Measurements from ENCODE around the gene C5orf34. TPM values are rescaled to one million over a fixed set of nuclear protein-coding genes. Genes with fewer than 3 reads are reported as not detected.

The C5orf34 gene
- total RNA-seq, 6 experiments from 2014 or later: 2.2 to 4.4 (median 3.8) TPM

- Mint-ChIP-seq H3K4me3 (no peak overlapping the region), H3K36me3 (ENCODE audit: low read depth) (peaks cover 28% of the 10 kb centered on the region), H3K27me3 (ENCODE audit: insufficient read depth) (peaks cover 4% of the 10 kb centered on the region), H3K4me1 (ENCODE audit: low read depth) (no peaks in the 10 kb centered on the region), H3K9me3 (no peaks in the 10 kb centered on the region), H3K27ac (no peak overlapping the region)
- TF ChIP-seq CTCF (IDR thresholded peaks at IDR 0.05): no peak
- no peak for DNase-seq
These were observed 33.4 kb upstream of the C5orf34 start for GRCh38 chr5:43548358-43548757.

GRCh38 chr5:43547532-43547931 lies 32.6 kb upstream of the C5orf34 start:
- no peak overlapping the region for H3K4me3 Mint-ChIP-seq
- no peak for TF ChIP-seq CTCF (IDR thresholded peaks at IDR 0.05)

GRCh38 chr5:43543434-43543833 lies 28.5 kb upstream of the C5orf34 start:
- H3K4me3 Mint-ChIP-seq: no peak overlapping the region
- TF ChIP-seq CTCF (IDR thresholded peaks at IDR 0.05): no peak

More at GRCh38 chr5:43547532-43547931, 32.6 kb upstream of the C5orf34 start:
- H3K4me1 Mint-ChIP-seq (ENCODE audit: low read depth): no peaks in the 10 kb centered on the region
- no peak for DNase-seq
- H3K27me3 Mint-ChIP-seq (ENCODE audit: insufficient read depth): peaks cover 4% of the 10 kb centered on the region
- H3K9me3 Mint-ChIP-seq: no peaks in the 10 kb centered on the region
- no peak overlapping the region for H3K27ac Mint-ChIP-seq
- peaks cover 28% of the 10 kb centered on the region for H3K36me3 Mint-ChIP-seq (ENCODE audit: low read depth)

DNA sequence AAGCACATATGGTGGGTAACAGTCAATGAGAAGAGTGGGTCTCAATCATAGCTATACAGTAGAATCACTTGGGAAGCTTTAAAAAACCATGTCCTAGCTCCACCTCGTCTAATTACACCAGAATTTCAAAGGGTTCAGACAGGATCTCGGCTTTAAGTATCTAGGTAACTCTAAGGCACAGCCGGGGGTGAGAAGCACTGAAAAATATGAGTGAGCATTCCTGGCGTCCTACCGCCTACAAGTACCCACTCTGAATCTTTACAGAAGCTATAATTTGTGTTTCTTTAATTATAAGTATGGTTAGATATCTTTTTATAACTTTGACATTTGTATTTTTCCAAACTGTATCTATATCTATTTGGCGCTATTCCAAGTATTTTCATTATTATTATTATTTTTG lies 25.8 kb upstream of the C5orf34 start:
- no peak for TF ChIP-seq CTCF (IDR thresholded peaks at IDR 0.05)
- no peak overlapping the region for H3K4me3 Mint-ChIP-seq
- H3K36me3 Mint-ChIP-seq (ENCODE audit: low read depth): peaks cover 28% of the 10 kb centered on the region
- no peaks in the 10 kb centered on the region for H3K9me3 Mint-ChIP-seq
- no peak for DNase-seq
- H3K4me1 Mint-ChIP-seq (ENCODE audit: low read depth): no peaks in the 10 kb centered on the region
- H3K27me3 Mint-ChIP-seq (ENCODE audit: insufficient read depth): no peaks in the 10 kb centered on the region
- H3K27ac Mint-ChIP-seq: no peak overlapping the region

More at GRCh38 chr5:43543434-43543833, 28.5 kb upstream of the C5orf34 start:
- no peaks in the 10 kb centered on the region for H3K27me3 Mint-ChIP-seq (ENCODE audit: insufficient read depth)
- no peaks in the 10 kb centered on the region for H3K9me3 Mint-ChIP-seq
- no peak for DNase-seq
- no peak overlapping the region for H3K27ac Mint-ChIP-seq
- no peaks in the 10 kb centered on the region for H3K4me1 Mint-ChIP-seq (ENCODE audit: low read depth)
- H3K36me3 Mint-ChIP-seq (ENCODE audit: low read depth): peaks cover 28% of the 10 kb centered on the region

- Mint-ChIP-seq H3K9me3 (no peaks in the 10 kb centered on the region), H3K27ac (no peak overlapping the region), H3K27me3 (ENCODE audit: insufficient read depth) (no peaks in the 10 kb centered on the region), H3K36me3 (ENCODE audit: low read depth) (peaks cover 43% of the 10 kb centered on the region), H3K4me1 (ENCODE audit: low read depth) (no peaks in the 10 kb centered on the region), H3K4me3 (no peak overlapping the region)
- TF ChIP-seq CTCF (IDR thresholded peaks at IDR 0.05): no peak
- DNase-seq: no peak
These were observed 22.0 kb upstream of the C5orf34 start for GRCh38 chr5:43536972-43537371.

DNA sequence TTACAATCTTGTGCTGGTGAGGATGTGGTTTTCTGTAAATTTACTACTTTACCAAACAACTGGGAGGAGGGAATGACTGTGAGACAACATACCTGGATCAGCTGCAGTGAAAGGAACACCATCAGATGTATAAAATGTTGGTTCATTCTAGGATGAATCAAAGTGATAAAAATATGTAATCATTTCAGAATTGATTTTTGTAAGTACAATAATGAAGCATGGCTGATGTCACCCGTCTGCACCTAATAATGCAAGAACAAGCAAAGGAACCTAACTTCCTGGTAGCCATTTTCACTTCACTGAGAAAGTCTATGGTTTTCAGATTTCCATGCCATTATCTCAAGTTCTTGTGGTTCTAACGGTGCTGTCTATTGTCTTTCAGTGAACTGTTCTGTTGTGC lies 18.7 kb upstream of the C5orf34 start:
- no peak for DNase-seq
- Mint-ChIP-seq H3K9me3 (no peaks in the 10 kb centered on the region), H3K4me3 (no peak overlapping the region), H3K36me3 (ENCODE audit: low read depth) (peaks cover 49% of the 10 kb centered on the region), H3K27ac (no peak overlapping the region), H3K27me3 (ENCODE audit: insufficient read depth) (no peaks in the 10 kb centered on the region), H3K4me1 (ENCODE audit: low read depth) (no peaks in the 10 kb centered on the region)
- TF ChIP-seq CTCF (IDR thresholded peaks at IDR 0.05): no peak

Data from HFFc6 (cell line).